Fibroblast of pulmonary artery (primary cell): ENCODE results near the gene LIN7A.
"Not testable (repeated sequence)": the region's sequence is repeated elsewhere in the genome, so short reads cannot be mapped to it uniquely, and the experiment has no call there.

ENCODE experiments used
- DNase-seq: peaks from one replicate; pipeline ENCODE4 v3.0.0-alpha.2; 2010; ENCODE audit warnings: low read depth
- H3K4me3 ChIP-seq: replicated peaks from 2 replicates; pipeline ENCODE4 v1.5.1; 2011; ENCODE audit warnings: low read depth, mild to moderate bottlenecking, control low read depth, low read length, moderate library complexity
- CTCF ChIP-seq: IDR thresholded peaks from 2 replicates; pipeline ENCODE4 v1.5.1; 2011; ENCODE audit warnings: mild to moderate bottlenecking, control low read depth, low read length, inconsistent platforms; ENCODE audit errors: missing control alignments

LIN7A gene

GRCh38 chr12:80802652-80803400 lies 134.9 kb downstream of the LIN7A start:
- TF ChIP-seq CTCF: no peak
- DNase-seq: no peak
- no peak overlapping the region for H3K4me3 ChIP-seq

- H3K4me3 ChIP-seq: no peak overlapping the region
- DNase-seq: no peak
- TF ChIP-seq CTCF: no peak
Measured at GRCh38 chr12:80798281-80798680, 139.5 kb downstream of the LIN7A start.

GRCh38 chr12:80794551-80794950 lies 143.2 kb downstream of the LIN7A start:
- no peak overlapping the region for H3K4me3 ChIP-seq
- no peak for TF ChIP-seq CTCF
- DNase-seq: no peak

- DNase-seq: no peak
- TF ChIP-seq CTCF: no peak
- no peak overlapping the region for H3K4me3 ChIP-seq
Measured at GRCh38 chr12:80792861-80793260, 144.9 kb downstream of the LIN7A start.

- H3K4me3 ChIP-seq: no peak overlapping the region
- DNase-seq: no peak
- no peak for TF ChIP-seq CTCF
Measured at GRCh38 chr12:80791863-80792262, 145.9 kb downstream of the LIN7A start.

GRCh38 chr12:80788407-80788806 lies 149.3 kb downstream of the LIN7A start:
- DNase-seq, H3K4me3 ChIP-seq: not testable (repeated sequence)

GRCh38 chr12:80782963-80783470 lies 154.7 kb downstream of the LIN7A start:
- not testable (repeated sequence) for DNase-seq

GRCh38 chr12:80781313-80781712 lies 156.4 kb downstream of the LIN7A start:
- no peak for DNase-seq
- no peak overlapping the region for H3K4me3 ChIP-seq
- TF ChIP-seq CTCF: no peak

More at GRCh38 chr12:80782963-80783470, 154.7 kb downstream of the LIN7A start:
- not testable (repeated sequence) for H3K4me3 ChIP-seq
